Measurements from ENCODE around the gene AFAP1.

The AFAP1 gene

GRCh38 chr4:7828011-7828720 is 111.5 kb downstream of the AFAP1 start:
- TF ChIP-seq ZFX (IDR thresholded peaks at IDR 0.05; ENCODE audit: borderline replicate concordance) = no peak
- no peak overlapping the region for H3K27ac ChIP-seq

GRCh38 chr4:7827566-7827965 is 112.1 kb downstream of the AFAP1 start:
- TF ChIP-seq ZFX (IDR thresholded peaks at IDR 0.05; ENCODE audit: borderline replicate concordance) = no peak
- TF ChIP-seq, protein P1, sequence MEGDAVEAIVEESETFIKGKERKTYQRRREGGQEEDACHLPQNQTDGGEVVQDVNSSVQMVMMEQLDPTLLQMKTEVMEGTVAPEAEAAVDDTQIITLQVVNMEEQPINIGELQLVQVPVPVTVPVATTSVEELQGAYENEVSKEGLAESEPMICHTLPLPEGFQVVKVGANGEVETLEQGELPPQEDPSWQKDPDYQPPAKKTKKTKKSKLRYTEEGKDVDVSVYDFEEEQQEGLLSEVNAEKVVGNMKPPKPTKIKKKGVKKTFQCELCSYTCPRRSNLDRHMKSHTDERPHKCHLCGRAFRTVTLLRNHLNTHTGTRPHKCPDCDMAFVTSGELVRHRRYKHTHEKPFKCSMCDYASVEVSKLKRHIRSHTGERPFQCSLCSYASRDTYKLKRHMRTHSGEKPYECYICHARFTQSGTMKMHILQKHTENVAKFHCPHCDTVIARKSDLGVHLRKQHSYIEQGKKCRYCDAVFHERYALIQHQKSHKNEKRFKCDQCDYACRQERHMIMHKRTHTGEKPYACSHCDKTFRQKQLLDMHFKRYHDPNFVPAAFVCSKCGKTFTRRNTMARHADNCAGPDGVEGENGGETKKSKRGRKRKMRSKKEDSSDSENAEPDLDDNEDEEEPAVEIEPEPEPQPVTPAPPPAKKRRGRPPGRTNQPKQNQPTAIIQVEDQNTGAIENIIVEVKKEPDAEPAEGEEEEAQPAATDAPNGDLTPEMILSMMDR (IDR thresholded peaks at IDR 0.05) = no peak
- no peak overlapping the region for H3K27ac ChIP-seq

GRCh38 chr4:7826909-7827306 is 112.8 kb downstream of the AFAP1 start:
- no peak overlapping the region for H3K27ac ChIP-seq
- TF ChIP-seq, protein P1 (IDR thresholded peaks at IDR 0.05) = no peak
- no peak for TF ChIP-seq ZFX (IDR thresholded peaks at IDR 0.05; ENCODE audit: borderline replicate concordance)

GRCh38 chr4:7826176-7826908 is 113.3 kb downstream of the AFAP1 start:
- no peak overlapping the region for H3K27ac ChIP-seq
- TF ChIP-seq, protein P1 (IDR thresholded peaks at IDR 0.05) = no peak
- no peak for TF ChIP-seq ZFX (IDR thresholded peaks at IDR 0.05; ENCODE audit: borderline replicate concordance)

DNA sequence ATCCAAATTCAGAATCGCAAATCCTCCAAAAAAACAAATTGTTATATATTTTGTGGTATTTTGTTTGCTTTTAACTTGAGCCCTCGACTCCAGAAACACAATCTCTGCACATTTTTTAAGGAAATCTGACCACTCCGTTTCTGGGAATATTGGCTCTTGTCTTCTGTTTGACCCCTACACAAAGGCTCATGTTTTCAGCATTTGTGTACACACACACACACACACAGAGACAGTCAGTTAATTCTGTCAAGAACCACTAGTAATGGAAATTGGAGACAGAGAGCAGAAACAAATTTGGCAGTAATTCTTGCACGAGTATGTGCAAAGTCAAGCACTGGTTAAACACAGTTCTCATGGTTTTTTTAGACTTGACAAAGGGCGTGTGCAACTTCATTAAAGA is 115.4 kb downstream of the AFAP1 start:
- TF ChIP-seq, protein P1 (IDR thresholded peaks at IDR 0.05) = no peak
- TF ChIP-seq ZFX (IDR thresholded peaks at IDR 0.05; ENCODE audit: borderline replicate concordance) = no peak
- no peak overlapping the region for H3K27ac ChIP-seq

- TF ChIP-seq, protein P1 (IDR thresholded peaks at IDR 0.05) = no peak
- TF ChIP-seq ZFX (IDR thresholded peaks at IDR 0.05; ENCODE audit: borderline replicate concordance) = no peak
- no peak overlapping the region for H3K27ac ChIP-seq
These were observed 116.2 kb downstream of the AFAP1 start for GRCh38 chr4:7823416-7823824.

GRCh38 chr4:7822877-7823276 is 116.8 kb downstream of the AFAP1 start:
- TF ChIP-seq, protein P1 (IDR thresholded peaks at IDR 0.05) = no peak
- TF ChIP-seq ZFX (IDR thresholded peaks at IDR 0.05; ENCODE audit: borderline replicate concordance) = no peak
- H3K27ac ChIP-seq = no peak overlapping the region
